NCI-H2196 treated with DMSO at 0.1 percent for 48 hours (cell line): ENCODE data around the gene SPRR1B.
"Not testable (repeated sequence)": the region's sequence is repeated elsewhere in the genome, so short reads cannot be mapped to it uniquely, and the experiment has no call there.

ENCODE experiments used
- DNase-seq: peaks from one replicate; lab custom pipeline; 2025; ENCODE audit not compliant: unreplicated experiment; lab: John Stamatoyannopoulos, UW

The SPRR1B gene

DNA sequence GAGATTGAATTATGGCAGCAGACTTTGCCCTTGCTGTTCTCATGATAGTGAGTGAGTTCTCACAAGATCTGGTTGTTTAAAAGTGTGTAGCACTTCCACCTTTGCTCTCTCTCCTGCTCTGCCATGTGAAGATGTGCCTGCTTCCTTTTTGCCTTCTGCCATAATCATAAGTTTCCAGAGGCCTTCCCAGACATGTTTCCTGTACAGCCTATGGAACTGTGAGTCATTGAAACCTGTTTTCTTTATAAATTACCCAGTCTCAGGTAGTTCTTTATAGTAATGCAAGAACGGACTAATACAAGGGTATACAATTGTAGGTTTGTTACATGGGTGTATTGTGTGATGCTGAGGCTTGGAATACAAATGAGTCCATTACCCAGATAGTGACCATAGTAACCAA is 4.2 kb downstream of the SPRR1B start:
- DNase-seq, result no peak

DNA sequence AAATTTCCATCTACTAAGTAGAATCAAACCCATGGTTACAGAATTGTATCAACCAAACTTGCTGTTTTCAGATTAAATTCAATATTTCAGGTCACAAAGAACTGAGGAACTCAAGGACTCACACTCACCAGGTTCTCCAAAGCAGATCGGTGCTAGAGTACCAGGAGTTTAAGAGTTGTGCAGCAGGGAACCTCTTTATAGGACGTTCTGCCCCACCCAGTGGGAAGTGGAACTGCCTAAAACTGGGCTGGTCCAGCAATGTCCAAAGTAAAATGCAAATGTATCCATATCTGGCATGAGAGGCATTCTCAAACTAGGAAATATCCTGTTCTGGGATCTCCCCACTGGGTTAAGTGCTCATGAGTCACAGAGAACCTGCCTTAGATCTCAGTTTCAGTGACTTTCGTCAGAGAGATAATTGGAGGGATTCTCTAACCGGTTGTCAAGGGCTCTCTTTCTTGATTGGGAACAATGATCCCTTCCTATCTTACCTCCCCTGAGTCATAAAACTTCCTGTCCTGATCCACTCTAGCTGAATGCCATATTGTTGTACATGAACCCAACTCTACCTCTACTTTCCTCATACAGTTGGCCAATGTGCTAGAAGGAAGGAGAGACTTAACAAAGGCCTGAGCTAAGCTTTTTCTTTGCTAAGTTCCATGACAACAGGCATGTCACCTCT is 10.1 kb downstream of the SPRR1B start, which contains the start of gene SPRR2D:
Gene SPRR2D, minus strand, starts transcription at position 171 of the 682 bp plus-strand sequence. CDS start 774 bp downstream, outside the sequence.
- DNase-seq, result no peak

DNA sequence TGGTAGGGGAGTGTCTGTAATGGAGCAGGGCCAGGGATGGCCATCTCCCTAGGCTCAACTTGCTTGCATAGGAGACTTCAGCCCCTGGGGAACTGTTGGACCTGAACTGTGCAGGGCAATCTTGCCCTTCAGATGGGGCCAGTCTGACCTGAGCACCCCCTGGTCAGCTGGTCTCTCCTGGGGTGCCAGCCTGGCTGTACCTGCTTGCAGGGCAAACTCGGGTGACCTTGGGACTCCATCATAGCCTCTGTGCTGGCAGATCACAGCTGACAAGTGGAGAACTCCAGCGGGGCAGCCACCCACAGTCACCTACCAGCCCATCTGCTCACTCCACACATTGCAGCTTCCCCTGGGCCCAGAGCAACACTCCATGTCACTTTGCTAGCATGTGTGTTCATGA is 18.2 kb downstream of the SPRR1B start:
- no peak for DNase-seq

DNA sequence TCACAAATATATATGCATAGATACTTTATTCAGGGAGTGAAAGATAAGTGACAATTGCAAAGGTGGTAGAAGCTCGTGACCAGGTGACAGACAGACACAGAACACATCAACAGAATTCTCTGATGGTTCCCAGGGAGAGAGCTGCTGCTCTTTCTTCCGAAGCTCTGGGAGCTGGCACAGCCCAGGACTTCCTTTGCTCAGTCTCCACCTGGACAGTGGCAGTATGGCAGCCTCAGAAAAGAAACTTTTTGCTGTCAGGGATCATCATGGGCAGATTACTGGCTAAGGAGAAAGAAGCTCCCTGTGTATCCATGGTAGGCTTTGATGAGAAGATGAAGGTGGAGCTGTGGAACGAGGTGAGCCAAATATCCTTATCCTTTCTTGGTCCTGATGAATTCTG is 25.1 kb downstream of the SPRR1B start:
- not testable (repeated sequence) for DNase-seq

DNA sequence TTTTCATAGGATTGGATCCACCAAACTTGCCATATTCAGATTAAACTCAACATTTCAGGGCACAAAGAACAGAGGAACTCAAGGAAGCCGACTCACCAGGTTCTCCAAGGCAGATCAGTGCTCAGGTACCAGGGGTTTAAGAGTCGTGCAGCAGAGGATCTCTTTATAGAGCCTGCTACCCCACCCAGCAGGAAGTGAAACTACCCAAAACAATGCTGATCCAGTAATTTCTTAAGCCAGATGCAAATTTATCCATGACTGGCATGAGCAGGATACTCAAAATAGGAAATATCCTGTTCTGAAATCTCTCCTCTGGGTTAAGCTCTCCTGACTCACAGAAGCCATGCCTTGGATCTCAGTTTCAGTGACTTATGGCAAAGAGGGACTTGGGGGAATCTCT is 26.4 kb downstream of the SPRR1B start, which contains the start of gene SPRR2A:
Gene SPRR2A, minus strand, starts transcription at position 138 of the 400 bp plus-strand sequence. CDS start 777 bp downstream, outside the sequence.
- DNase-seq, result no peak

DNA sequence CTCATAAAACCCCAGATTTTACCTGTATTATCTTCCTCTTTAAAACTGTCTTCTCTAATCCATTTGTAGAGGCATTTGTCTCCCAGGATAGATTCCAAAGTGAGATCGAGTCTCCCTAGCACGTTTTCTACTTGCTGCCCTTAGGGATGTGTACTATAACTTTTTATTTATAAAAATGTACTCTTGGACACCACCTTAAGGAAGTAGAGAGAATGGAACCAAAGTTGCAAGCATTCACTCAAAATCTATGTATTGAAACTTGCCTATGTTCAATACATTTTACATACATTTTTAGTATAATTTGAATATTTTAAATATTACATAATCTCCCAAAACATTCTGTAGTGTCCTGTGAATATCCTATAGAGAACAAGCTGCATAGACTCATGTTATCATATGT is 27.2 kb downstream of the SPRR1B start:
- no peak for DNase-seq

DNA sequence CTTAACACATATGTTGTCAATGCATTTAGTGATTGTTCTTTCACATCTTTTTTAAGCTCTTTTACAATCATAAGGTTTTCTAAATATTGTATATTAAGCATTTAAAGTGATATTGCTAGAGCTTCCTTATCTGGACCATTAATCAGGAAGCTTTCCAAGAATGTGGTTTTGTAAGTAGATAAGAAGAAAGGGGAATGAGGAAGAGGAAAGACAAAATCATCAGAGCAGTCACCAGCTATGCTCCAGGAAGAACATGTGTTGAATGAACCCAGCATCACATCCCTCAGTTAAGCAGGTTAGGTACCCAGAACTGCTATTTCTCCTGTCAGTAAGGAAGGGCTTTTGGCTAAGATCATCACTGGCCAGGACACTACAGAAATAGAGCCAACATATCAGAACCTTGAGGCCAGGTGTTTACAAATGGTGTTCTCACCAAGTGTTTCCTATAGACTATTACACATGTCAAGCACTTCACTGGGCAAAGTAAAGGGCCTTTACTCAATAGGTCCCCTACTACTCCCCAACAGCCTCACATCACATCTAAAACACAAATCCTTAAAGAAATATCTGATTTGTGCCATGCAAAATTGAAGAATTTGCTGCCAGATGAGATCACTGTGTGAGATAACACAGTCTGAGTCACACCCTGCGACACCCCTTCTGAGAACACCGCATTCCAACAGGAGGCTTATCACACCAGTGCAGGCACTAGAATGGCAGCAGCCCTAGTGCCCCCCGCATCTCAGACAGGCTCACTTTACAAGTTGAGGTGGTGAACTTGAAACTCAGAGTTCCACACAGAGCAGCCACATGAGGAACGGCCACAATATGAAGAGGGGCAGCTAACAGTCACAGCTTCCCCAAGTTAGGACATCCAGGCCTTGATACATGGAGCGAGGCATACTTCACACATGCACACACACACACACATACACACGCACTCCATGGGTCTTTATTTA is 28.1 kb downstream of the SPRR1B start:
- DNase-seq, result no peak

DNA sequence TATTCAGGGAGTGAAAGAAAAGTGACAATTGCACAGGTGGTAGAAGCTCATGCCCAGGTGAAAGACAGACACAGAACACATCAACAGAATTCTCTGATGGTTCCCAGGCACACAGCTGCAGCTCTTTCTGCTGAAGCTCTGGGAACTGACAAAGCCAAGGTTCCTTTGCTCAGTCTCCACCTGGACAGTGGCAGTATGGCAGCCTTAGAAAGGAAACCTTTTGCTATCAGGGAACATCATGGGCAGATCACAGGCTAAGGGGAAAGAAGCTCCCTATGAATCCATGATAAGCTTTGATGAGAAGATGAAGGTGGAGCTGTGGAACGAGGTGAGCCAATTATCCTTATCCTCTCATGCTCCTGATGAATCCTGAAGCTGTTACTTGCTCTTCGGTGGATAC is 39.2 kb downstream of the SPRR1B start:
- no peak for DNase-seq

DNA sequence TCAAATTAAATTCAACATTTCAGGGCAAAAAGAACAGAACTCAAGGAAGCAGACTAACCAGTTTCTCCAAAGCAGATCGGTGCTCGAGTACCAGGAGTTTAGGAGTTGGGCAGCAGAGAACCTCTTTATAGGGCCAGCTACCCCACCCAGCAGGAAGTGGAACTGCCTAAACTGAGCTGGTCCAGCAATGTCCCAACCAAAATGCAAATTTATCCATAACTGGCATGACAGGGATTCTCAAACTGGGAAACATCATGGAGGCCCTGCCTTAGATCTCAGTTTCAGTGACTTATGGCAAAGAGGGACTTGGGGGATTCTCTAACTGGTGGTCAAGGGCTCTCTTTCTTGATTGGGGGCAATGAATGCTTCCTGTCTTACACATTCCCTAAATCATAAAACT is 40.5 kb downstream of the SPRR1B start, which contains the start of gene SPRR2B:
Gene SPRR2B, minus strand, starts transcription at position 101 of the 400 bp plus-strand sequence. CDS start 772 bp downstream, outside the sequence.
- no peak for DNase-seq

DNA sequence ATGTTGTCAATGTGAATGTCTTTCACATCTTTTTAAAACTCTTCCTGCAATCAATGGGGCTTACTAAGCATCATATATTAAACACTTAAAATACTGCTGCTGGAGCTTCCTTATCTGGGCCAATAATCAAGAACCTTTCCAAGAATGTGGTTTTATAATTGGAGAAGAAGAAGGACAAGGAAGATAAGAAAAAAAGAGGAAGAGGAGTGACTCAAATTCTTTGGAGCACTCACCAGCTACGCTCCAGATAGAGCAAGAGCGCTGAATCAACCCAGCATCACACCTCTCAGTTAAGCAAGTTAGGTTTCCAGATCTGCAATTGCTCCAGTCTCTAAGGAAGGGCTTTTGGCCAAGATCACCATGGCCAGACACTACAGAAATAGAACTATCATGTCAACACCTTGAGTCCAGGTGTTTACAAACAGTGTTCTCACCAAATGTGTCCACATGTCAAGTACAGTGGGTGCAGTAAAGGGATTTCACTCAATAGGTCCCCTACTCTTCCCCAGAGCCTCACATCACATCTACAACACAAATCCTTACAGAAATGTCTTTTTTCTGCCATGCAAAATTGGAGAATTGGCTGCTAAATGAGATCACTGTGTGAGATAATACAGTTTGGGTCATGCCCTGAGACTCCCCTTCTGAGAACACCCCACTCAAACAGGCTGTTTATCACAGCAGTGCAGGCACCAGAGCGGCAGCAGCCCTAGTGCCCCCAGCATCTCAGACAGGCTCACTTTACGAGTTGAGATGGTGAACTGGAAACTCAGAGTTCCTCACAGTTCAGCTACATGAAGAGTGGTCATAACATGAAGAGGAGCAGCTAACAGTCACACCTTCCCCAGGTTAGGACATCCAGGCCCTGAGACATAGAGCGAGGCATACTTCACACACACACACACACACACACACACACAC is 42.1 kb downstream of the SPRR1B start:
- no peak for DNase-seq

DNA sequence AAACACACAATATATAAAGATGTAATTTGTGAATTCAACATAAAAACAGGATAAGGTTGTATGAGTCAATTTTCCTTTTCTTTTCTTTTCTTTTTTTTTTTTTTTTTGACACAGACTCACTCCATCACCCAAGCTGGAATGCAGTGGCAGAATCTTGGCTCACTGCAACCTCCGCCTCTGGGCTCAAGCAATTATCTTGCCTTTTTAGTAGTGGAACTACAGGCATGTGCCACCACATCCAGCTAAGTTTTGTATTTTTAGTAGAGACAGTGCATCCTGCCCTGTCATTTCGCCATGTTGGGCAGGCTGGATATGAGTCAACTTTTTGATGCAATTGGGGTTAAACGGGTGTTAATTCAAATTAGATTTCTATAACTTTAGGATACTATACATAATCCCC is 50.7 kb downstream of the SPRR1B start:
- DNase-seq, result no peak
